GM19099 (cell line): ENCODE measurements around the gene SLC13A5.

Experiments
- POLR2A ChIP-seq: IDR thresholded peaks from 3 replicates; pipeline ENCODE4 v1.6.1; 2011; ENCODE audit warnings: low read depth; ENCODE audit not compliant: insufficient read length; ENCODE audit errors: extremely low read depth

The SLC13A5 gene

GRCh38 chr17:6714315-6714874, 1.2 kb upstream of the SLC13A5 start:
- TF ChIP-seq POLR2A: no peak

- TF ChIP-seq POLR2A: no peak
These were observed 726 bp upstream of the SLC13A5 start for GRCh38 chr17:6713918-6714271.

GRCh38 chr17:6712854-6713129, 377 bp downstream of the SLC13A5 start:
- no peak for TF ChIP-seq POLR2A

- TF ChIP-seq POLR2A: no peak
These were observed 913 bp downstream of the SLC13A5 start for GRCh38 chr17:6712058-6712853.

GRCh38 chr17:6711681-6712057, 1.5 kb downstream of the SLC13A5 start:
- no peak for TF ChIP-seq POLR2A

- TF ChIP-seq POLR2A: no peak
These were observed 2.0 kb downstream of the SLC13A5 start for GRCh38 chr17:6711081-6711674.

GRCh38 chr17:6710317-6710716, 2.9 kb downstream of the SLC13A5 start:
- TF ChIP-seq POLR2A: no peak

- no peak for TF ChIP-seq POLR2A
These were observed 4.7 kb downstream of the SLC13A5 start for GRCh38 chr17:6708357-6708961.

GRCh38 chr17:6706996-6707395, 6.2 kb downstream of the SLC13A5 start:
- no peak for TF ChIP-seq POLR2A

GRCh38 chr17:6706499-6706898, 6.7 kb downstream of the SLC13A5 start:
- TF ChIP-seq POLR2A: no peak

- TF ChIP-seq POLR2A: no peak
These were observed 8.6 kb downstream of the SLC13A5 start for GRCh38 chr17:6704470-6705052.

GRCh38 chr17:6703751-6704150, 9.4 kb downstream of the SLC13A5 start:
- no peak for TF ChIP-seq POLR2A

- no peak for TF ChIP-seq POLR2A
These were observed 10.5 kb downstream of the SLC13A5 start for GRCh38 chr17:6702567-6703215.

GRCh38 chr17:6701719-6702118, 11.4 kb downstream of the SLC13A5 start:
- no peak for TF ChIP-seq POLR2A

- no peak for TF ChIP-seq POLR2A
These were observed 12.2 kb downstream of the SLC13A5 start for GRCh38 chr17:6700948-6701307.

- TF ChIP-seq POLR2A: no peak
These were observed 12.9 kb downstream of the SLC13A5 start for GRCh38 chr17:6699997-6700947.
